HEK293 (cell line): ENCODE measurements around the gene SSTR3.

Source experiments
- CTCF ChIA-PET: fragments of 350-600 bp; formaldehyde crosslinking; extraction: SDS; loops from one replicate; lab custom pipeline; 2021; ENCODE audit warnings: antibody characterized with exemption; lab: Yijun Ruan, JAX
- POLR2A ChIA-PET: fragments of 300-600 bp; formaldehyde crosslinking; extraction: SDS; loops from one replicate; lab custom pipeline; 2020; ENCODE audit warnings: antibody characterized with exemption, inconsistent platforms; lab: Yijun Ruan, JAX
- H3K27ac ChIP-seq: fragments of 200-500 bp; sonication (Bioruptor generic); 2 replicates; pipeline ENCODE4 v1.5.1; 2014; ENCODE audit warnings: low read depth, low read length, control low read depth, inconsistent platforms; ENCODE audit errors: extremely low read depth
- H3K36me3 ChIP-seq, 2 experiments: fragments of 200-500 bp in 1 of 2; sonication (Bioruptor generic) in 1 of 2; 1 replicate in 1 of 2; 2 replicates in 1 of 2; pipeline ENCODE4 v1.5.1; 2014 to 2017; ENCODE audit warnings: inconsistent platforms in 2 of 2, low read length in 2 of 2; ENCODE audit not compliant: control insufficient read depth in 2 of 2, insufficient read depth in 1 of 2
- H3K4me1 ChIP-seq: fragments of 200-500 bp; sonication (Bioruptor generic); 2 replicates; pipeline ENCODE4 v1.5.1; 2014; ENCODE audit warnings: mild to moderate bottlenecking, low read length, inconsistent platforms; ENCODE audit not compliant: control insufficient read depth, insufficient read depth
- H3K4me3 ChIP-seq: 2 replicates; pipeline ENCODE4 v1.5.1; 2011; ENCODE audit warnings: low read depth, mild to moderate bottlenecking, control low read depth, low read length, moderate library complexity
- H3K9me3 ChIP-seq: fragments of 200-500 bp; sonication (Bioruptor generic); 2 replicates; pipeline ENCODE4 v1.5.1; 2014; ENCODE audit warnings: low read depth, low read length, inconsistent platforms; ENCODE audit not compliant: control insufficient read depth, insufficient read depth
- EGR2 ChIP-seq: fragments of 450-650 bp; formaldehyde crosslinking; IDR thresholded peaks from 2 replicates; pipeline ENCODE4 v1.5.1; 2016; ENCODE audit warnings: low read depth, missing biosample characterization, missing genetic modification characterization
- KLF16 ChIP-seq: fragments of 450-650 bp; formaldehyde crosslinking; IDR thresholded peaks from 2 replicates; pipeline ENCODE4 v1.5.1; 2017; ENCODE audit warnings: missing biosample characterization, missing genetic modification characterization
- REST ChIP-seq: fragments of 450-650 bp; formaldehyde crosslinking; IDR thresholded peaks from 2 replicates; pipeline ENCODE4 v1.5.1; 2016; ENCODE audit warnings: missing biosample characterization, missing genetic modification characterization
- TCF7L2 ChIP-seq: IDR thresholded peaks from 2 replicates; pipeline ENCODE4 v1.6.1; 2011; ENCODE audit warnings: low read depth, mild to moderate bottlenecking, inconsistent platforms, low read length, moderate library complexity, borderline replicate concordance
- ZBTB17 ChIP-seq: fragments of 450-650 bp; formaldehyde crosslinking; IDR thresholded peaks from 2 replicates; pipeline ENCODE4 v1.5.1; 2016; ENCODE audit warnings: missing biosample characterization, missing genetic modification characterization
- ZBTB20 ChIP-seq: fragments of 450-650 bp; formaldehyde crosslinking; IDR thresholded peaks from 2 replicates; pipeline ENCODE4 v1.5.1; 2016; ENCODE audit warnings: missing biosample characterization, missing genetic modification characterization
- ZBTB48 ChIP-seq: fragments of 450-650 bp; formaldehyde crosslinking; IDR thresholded peaks from 2 replicates; pipeline ENCODE4 v1.5.1; 2016; ENCODE audit warnings: missing biosample characterization, missing genetic modification characterization
- ZIC2 ChIP-seq: fragments of 450-650 bp; formaldehyde crosslinking; IDR thresholded peaks from 2 replicates; pipeline ENCODE4 v1.5.1; 2016; ENCODE audit warnings: missing biosample characterization, missing genetic modification characterization
- ZNF140 ChIP-seq: fragments of 450-650 bp; formaldehyde crosslinking; IDR thresholded peaks from 2 replicates; pipeline ENCODE4 v1.5.1; 2016; ENCODE audit warnings: missing biosample characterization, missing genetic modification characterization
- ZNF146 ChIP-seq: fragments of 450-650 bp; formaldehyde crosslinking; IDR thresholded peaks from 2 replicates; pipeline ENCODE4 v1.5.1; 2016; ENCODE audit warnings: missing biosample characterization, missing genetic modification characterization
- ZNF155 ChIP-seq: fragments of 450-650 bp; formaldehyde crosslinking; IDR thresholded peaks from 2 replicates; pipeline ENCODE4 v1.5.1; 2016; ENCODE audit warnings: missing biosample characterization, missing genetic modification characterization
- ZNF214 ChIP-seq: fragments of 450-650 bp; formaldehyde crosslinking; IDR thresholded peaks from 2 replicates; pipeline ENCODE4 v1.5.1; 2017; ENCODE audit warnings: missing biosample characterization, mild to moderate bottlenecking, missing genetic modification characterization, borderline replicate concordance
- ZNF26 ChIP-seq: fragments of 450-650 bp; formaldehyde crosslinking; IDR thresholded peaks from 2 replicates; pipeline ENCODE4 v1.5.1; 2016; ENCODE audit warnings: missing biosample characterization, missing genetic modification characterization
- ZNF311 ChIP-seq: fragments of 450-650 bp; formaldehyde crosslinking; IDR thresholded peaks from 2 replicates; pipeline ENCODE4 v1.5.1; 2017; ENCODE audit warnings: missing biosample characterization, missing genetic modification characterization, borderline replicate concordance
- ZNF324 ChIP-seq: fragments of 450-650 bp; formaldehyde crosslinking; IDR thresholded peaks from 2 replicates; pipeline ENCODE4 v1.5.1; 2016; ENCODE audit warnings: missing biosample characterization, missing genetic modification characterization
- ZNF37A ChIP-seq: fragments of 450-650 bp; IDR thresholded peaks from 2 replicates; pipeline ENCODE4 v1.5.1; 2018; ENCODE audit warnings: missing biosample characterization, missing genetic modification characterization
- ZNF391 ChIP-seq: fragments of 450-650 bp; formaldehyde crosslinking; IDR thresholded peaks from 2 replicates; pipeline ENCODE4 v1.5.1; 2016; ENCODE audit warnings: low read depth, missing biosample characterization, missing genetic modification characterization, borderline replicate concordance
- ZNF555 ChIP-seq: fragments of 450-650 bp; formaldehyde crosslinking; conservative IDR thresholded peaks from 2 replicates; pipeline ENCODE4 v1.5.1; 2017; ENCODE audit warnings: missing biosample characterization, mild to moderate bottlenecking, missing genetic modification characterization, inconsistent platforms
- ZNF658 ChIP-seq: fragments of 450-650 bp; formaldehyde crosslinking; IDR thresholded peaks from 2 replicates; pipeline ENCODE4; 2016; ENCODE audit warnings: missing biosample characterization, missing genetic modification characterization
- ZNF677 ChIP-seq: fragments of 450-650 bp; IDR thresholded peaks from 2 replicates; pipeline ENCODE4 v1.5.0; 2018; ENCODE audit warnings: missing biosample characterization, mild to moderate bottlenecking, missing genetic modification characterization, moderate library complexity
- ZSCAN23 ChIP-seq: fragments of 450-650 bp; formaldehyde crosslinking; IDR thresholded peaks from 2 replicates; pipeline ENCODE4 v1.5.1; 2016; ENCODE audit warnings: missing biosample characterization, missing genetic modification characterization
- TF ChIP-seq, protein P1 (sequence below): fragments of 450-650 bp; formaldehyde crosslinking; IDR thresholded peaks from 2 replicates; pipeline ENCODE4; 2016; ENCODE audit warnings: missing biosample characterization, missing genetic modification characterization
- TF ChIP-seq, protein P2 (sequence below): fragments of 450-650 bp; formaldehyde crosslinking; conservative IDR thresholded peaks from 2 replicates; pipeline ENCODE4 v1.5.1; 2016; ENCODE audit warnings: low read depth, missing biosample characterization, missing genetic modification characterization

The SSTR3 gene

DNA sequence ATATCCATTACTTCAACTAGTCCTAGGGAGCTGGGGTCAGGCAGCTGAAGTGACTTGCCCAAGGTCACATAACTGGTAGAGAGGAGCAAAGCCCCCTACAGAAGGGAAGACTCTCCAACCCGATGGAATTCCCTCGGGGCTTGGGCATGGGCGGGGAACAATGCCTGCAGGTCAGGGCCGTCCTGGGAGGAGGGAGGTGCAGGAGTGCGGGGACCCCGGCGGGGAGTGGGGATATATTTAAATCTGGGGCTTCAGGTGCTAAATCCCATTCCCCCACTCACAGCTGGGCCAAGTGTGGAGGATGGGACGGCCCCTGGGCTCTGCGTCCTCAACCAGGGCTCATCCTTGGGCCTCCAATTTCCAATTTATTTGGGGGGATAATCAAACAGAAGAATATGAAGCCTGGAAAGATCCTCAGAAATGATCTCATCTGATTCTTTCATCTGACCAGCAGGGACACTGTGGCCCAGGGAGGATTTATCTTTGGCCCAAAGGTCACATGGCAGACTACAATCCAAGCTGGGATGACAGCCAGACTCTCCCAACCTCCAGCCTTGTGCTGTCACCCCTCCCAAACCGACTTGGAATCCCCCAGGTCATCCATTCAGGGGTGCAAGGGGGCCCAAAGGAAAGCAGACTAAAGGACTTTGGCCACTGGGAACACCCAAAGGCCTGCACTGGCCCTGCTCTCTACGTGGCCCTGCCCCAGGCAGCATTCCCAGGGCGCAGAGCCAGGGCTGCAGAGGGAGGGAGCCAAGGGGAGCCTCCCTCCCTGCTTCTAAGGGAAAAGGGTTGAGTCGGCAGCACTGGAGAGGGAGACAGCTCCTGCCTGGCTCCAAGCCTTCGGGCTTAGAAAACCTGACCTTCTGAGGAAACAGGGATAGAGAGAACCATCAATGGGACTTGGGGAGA, 15.5 kb downstream of the SSTR3 start (continued):
- TF ChIP-seq TCF7L2 (no peak), ZBTB48 (tag by site-specific recombination) (0 out of 2 replicates have a peak, but pooled peaks have one; percentile 28), ZBTB17 (tag by site-specific recombination) (0 out of 2 replicates have a peak, but pooled peaks have one; percentile 25)

GRCh38 chr22:37195921-37196320, 16.4 kb downstream of the SSTR3 start:
- 0 out of 2 replicates have a peak, but pooled peaks cover 6% of the 10 kb centered on the region for H3K4me1 ChIP-seq
- POLR2A ChIA-PET = no interaction called here
- H3K4me3 ChIP-seq = no peak overlapping the region
- no peaks in the 10 kb centered on the region for H3K9me3 ChIP-seq
- H3K27ac ChIP-seq = no peak overlapping the region
- TF ChIP-seq ZNF311 (no peak), ZNF140 (tag by site-specific recombination) (no peak), ZIC2 (no peak), EGR2 (tag by site-specific recombination) (no peak), ZBTB20 (tag by site-specific recombination) (no peak), ZNF37A (tag by site-specific recombination) (no peak), ZNF391 (tag by site-specific recombination) (no peak), ZNF155 (no peak), KLF16 (tag by site-specific recombination) (no peak), ZSCAN23 (no peak), ZNF214 (tag by site-specific recombination) (no peak), ZNF555 (tag by site-specific recombination) (no peak)
- TF ChIP-seq, protein P1, sequence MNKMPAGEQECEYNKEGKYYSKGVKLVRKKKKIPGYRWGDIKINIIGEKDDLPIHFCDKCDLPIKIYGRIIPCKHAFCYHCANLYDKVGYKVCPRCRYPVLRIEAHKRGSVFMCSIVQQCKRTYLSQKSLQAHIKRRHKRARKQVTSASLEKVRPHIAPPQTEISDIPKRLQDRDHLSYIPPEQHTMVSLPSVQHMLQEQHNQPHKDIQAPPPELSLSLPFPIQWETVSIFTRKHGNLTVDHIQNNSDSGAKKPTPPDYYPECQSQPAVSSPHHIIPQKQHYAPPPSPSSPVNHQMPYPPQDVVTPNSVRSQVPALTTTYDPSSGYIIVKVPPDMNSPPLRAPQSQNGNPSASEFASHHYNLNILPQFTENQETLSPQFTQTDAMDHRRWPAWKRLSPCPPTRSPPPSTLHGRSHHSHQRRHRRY (tag by site-specific recombination) = no peak
- TF ChIP-seq, protein P2, sequence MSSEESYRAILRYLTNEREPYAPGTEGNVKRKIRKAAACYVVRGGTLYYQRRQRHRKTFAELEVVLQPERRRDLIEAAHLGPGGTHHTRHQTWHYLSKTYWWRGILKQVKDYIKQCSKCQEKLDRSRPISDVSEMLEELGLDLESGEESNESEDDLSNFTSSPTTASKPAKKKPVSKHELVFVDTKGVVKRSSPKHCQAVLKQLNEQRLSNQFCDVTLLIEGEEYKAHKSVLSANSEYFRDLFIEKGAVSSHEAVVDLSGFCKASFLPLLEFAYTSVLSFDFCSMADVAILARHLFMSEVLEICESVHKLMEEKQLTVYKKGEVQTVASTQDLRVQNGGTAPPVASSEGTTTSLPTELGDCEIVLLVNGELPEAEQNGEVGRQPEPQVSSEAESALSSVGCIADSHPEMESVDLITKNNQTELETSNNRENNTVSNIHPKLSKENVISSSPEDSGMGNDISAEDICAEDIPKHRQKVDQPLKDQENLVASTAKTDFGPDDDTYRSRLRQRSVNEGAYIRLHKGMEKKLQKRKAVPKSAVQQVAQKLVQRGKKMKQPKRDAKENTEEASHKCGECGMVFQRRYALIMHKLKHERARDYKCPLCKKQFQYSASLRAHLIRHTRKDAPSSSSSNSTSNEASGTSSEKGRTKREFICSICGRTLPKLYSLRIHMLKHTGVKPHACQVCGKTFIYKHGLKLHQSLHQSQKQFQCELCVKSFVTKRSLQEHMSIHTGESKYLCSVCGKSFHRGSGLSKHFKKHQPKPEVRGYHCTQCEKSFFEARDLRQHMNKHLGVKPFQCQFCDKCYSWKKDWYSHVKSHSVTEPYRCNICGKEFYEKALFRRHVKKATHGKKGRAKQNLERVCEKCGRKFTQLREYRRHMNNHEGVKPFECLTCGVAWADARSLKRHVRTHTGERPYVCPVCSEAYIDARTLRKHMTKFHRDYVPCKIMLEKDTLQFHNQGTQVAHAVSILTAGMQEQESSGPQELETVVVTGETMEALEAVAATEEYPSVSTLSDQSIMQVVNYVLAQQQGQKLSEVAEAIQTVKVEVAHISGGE (tag by site-specific recombination) = no peak
- no peaks in the 10 kb centered on the region for H3K36me3 ChIP-seq
- CTCF ChIA-PET = interaction anchor here (0.9 kb wide), 1 partner anchor 340 kb away, joined by 3 read pairs; no protein-coding TSS in a partner anchor

DNA sequence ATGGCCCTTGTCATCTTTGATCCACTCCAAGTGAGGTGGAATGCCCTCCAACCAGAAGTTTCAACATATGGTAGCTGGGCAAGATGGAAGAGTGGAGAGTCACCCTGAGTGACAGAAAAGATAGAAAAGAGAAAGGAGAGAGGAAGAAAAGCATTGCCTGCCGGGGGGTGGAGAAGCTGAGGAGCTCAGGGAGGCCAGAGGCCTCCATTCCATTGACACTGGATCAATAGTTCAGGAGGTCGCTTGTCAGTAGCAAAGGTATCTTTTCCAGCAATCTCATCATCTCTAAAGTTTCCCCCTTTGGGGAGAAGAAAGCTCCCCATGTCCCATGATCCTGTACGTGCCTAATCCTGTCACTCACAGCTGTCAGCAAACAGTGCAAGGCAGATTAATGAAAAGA, 17.5 kb downstream of the SSTR3 start:
- no peak overlapping the region for H3K4me3 ChIP-seq
- POLR2A ChIA-PET = no interaction called here
- H3K27ac ChIP-seq = no peak overlapping the region
- no peaks in the 10 kb centered on the region for H3K9me3 ChIP-seq
- no peaks in the 10 kb centered on the region for H3K36me3 ChIP-seq
- CTCF ChIA-PET = interaction anchor here (1.7 kb wide), 1 partner anchor 29 kb away, joined by 5 read pairs; no protein-coding TSS in a partner anchor
- 0 out of 2 replicates have a peak, but pooled peaks cover 6% of the 10 kb centered on the region for H3K4me1 ChIP-seq
- TF ChIP-seq ZNF658 (tag by site-specific recombination) (no peak), ZNF26 (tag by site-specific recombination) (no peak), ZNF146 (no peak), REST (tag by site-specific recombination) (no peak), ZNF677 (tag by site-specific recombination) (no peak), ZNF324 (tag by site-specific recombination) (no peak)
